HEK293 (cell line): ENCODE measurements around the gene IFNLR1.

Experiments used
- CTCF ChIA-PET: fragments of 350-600 bp; formaldehyde crosslinking; extraction: SDS; loops from one replicate; lab custom pipeline; 2021; ENCODE audit warnings: antibody characterized with exemption; lab: Yijun Ruan, JAX
- POLR2A ChIA-PET: fragments of 300-600 bp; formaldehyde crosslinking; extraction: SDS; loops from one replicate; lab custom pipeline; 2020; ENCODE audit warnings: antibody characterized with exemption, inconsistent platforms; lab: Yijun Ruan, JAX
- H3K27ac ChIP-seq: fragments of 200-500 bp; sonication (Bioruptor generic); 2 replicates; pipeline ENCODE4 v1.5.1; 2014; ENCODE audit warnings: low read depth, low read length, control low read depth, inconsistent platforms; ENCODE audit errors: extremely low read depth
- H3K36me3 ChIP-seq, 2 experiments: fragments of 200-500 bp in 1 of 2; sonication (Bioruptor generic) in 1 of 2; 1 replicate in 1 of 2; 2 replicates in 1 of 2; pipeline ENCODE4 v1.5.1; 2014 to 2017; ENCODE audit warnings: inconsistent platforms in 2 of 2, low read length in 2 of 2; ENCODE audit not compliant: control insufficient read depth in 2 of 2, insufficient read depth in 1 of 2
- H3K4me1 ChIP-seq: fragments of 200-500 bp; sonication (Bioruptor generic); 2 replicates; pipeline ENCODE4 v1.5.1; 2014; ENCODE audit warnings: mild to moderate bottlenecking, low read length, inconsistent platforms; ENCODE audit not compliant: control insufficient read depth, insufficient read depth
- H3K4me3 ChIP-seq: 2 replicates; pipeline ENCODE4 v1.5.1; 2011; ENCODE audit warnings: low read depth, mild to moderate bottlenecking, control low read depth, low read length, moderate library complexity
- H3K9me3 ChIP-seq: fragments of 200-500 bp; sonication (Bioruptor generic); 2 replicates; pipeline ENCODE4 v1.5.1; 2014; ENCODE audit warnings: low read depth, low read length, inconsistent platforms; ENCODE audit not compliant: control insufficient read depth, insufficient read depth
- BCL11A ChIP-seq: fragments of 450-650 bp; formaldehyde crosslinking; IDR thresholded peaks from 2 replicates; pipeline ENCODE4 v1.5.1; 2016; ENCODE audit warnings: low read depth, missing biosample characterization, missing genetic modification characterization
- BCL11B ChIP-seq: fragments of 450-650 bp; formaldehyde crosslinking; IDR thresholded peaks from 2 replicates; pipeline ENCODE4 v1.5.1; 2016; ENCODE audit warnings: low read depth, missing biosample characterization, missing genetic modification characterization
- FEZF1 ChIP-seq: fragments of 450-650 bp; formaldehyde crosslinking; IDR thresholded peaks from 2 replicates; pipeline ENCODE4 v1.5.1; 2016; ENCODE audit warnings: missing biosample characterization, missing genetic modification characterization
- GLIS2 ChIP-seq: fragments of 450-650 bp; formaldehyde crosslinking; IDR thresholded peaks from 2 replicates; pipeline ENCODE4 v1.5.1; 2016; ENCODE audit warnings: missing biosample characterization, missing genetic modification characterization
- IKZF3 ChIP-seq: fragments of 450-650 bp; IDR thresholded peaks from 2 replicates; pipeline ENCODE4 v1.5.0; 2018; ENCODE audit warnings: missing biosample characterization, mild to moderate bottlenecking, missing genetic modification characterization, moderate library complexity
- KLF1 ChIP-seq: fragments of 450-650 bp; formaldehyde crosslinking; IDR thresholded peaks from 2 replicates; pipeline ENCODE4 v1.5.1; 2016; ENCODE audit warnings: missing biosample characterization, missing genetic modification characterization
- KLF16 ChIP-seq: fragments of 450-650 bp; formaldehyde crosslinking; IDR thresholded peaks from 2 replicates; pipeline ENCODE4 v1.5.1; 2017; ENCODE audit warnings: missing biosample characterization, missing genetic modification characterization
- PRDM1 ChIP-seq: fragments of 450-650 bp; formaldehyde crosslinking; IDR thresholded peaks from 2 replicates; pipeline ENCODE4; 2016; ENCODE audit warnings: missing biosample characterization, missing genetic modification characterization
- TSHZ1 ChIP-seq: fragments of 450-650 bp; formaldehyde crosslinking; IDR thresholded peaks from 2 replicates; pipeline ENCODE4 v1.5.1; 2016; ENCODE audit warnings: missing biosample characterization, missing genetic modification characterization, borderline replicate concordance
- ZBTB11 ChIP-seq: fragments of 450-650 bp; formaldehyde crosslinking; conservative IDR thresholded peaks from 2 replicates; pipeline ENCODE4 v1.5.1; 2016; ENCODE audit warnings: low read depth, missing biosample characterization, missing genetic modification characterization
- ZBTB26 ChIP-seq: fragments of 450-650 bp; formaldehyde crosslinking; optimal IDR thresholded peaks from 2 replicates; pipeline ENCODE3; 2016; ENCODE audit warnings: missing biosample characterization, mild to moderate bottlenecking, missing genetic modification characterization
- ZBTB48 ChIP-seq: fragments of 450-650 bp; formaldehyde crosslinking; IDR thresholded peaks from 2 replicates; pipeline ENCODE4 v1.5.1; 2016; ENCODE audit warnings: missing biosample characterization, missing genetic modification characterization
- ZNF133 ChIP-seq: fragments of 450-650 bp; formaldehyde crosslinking; IDR thresholded peaks from 2 replicates; pipeline ENCODE4 v1.5.1; 2016; ENCODE audit warnings: missing biosample characterization, missing genetic modification characterization
- ZNF157 ChIP-seq: fragments of 450-650 bp; formaldehyde crosslinking; IDR thresholded peaks from 2 replicates; pipeline ENCODE4 v1.5.1; 2016; ENCODE audit warnings: missing biosample characterization, missing genetic modification characterization
- ZNF266 ChIP-seq: fragments of 450-650 bp; formaldehyde crosslinking; IDR thresholded peaks from 2 replicates; pipeline ENCODE4 v1.5.1; 2016; ENCODE audit warnings: missing biosample characterization, missing genetic modification characterization, low read depth
- ZNF366 ChIP-seq: fragments of 450-650 bp; formaldehyde crosslinking; conservative IDR thresholded peaks from 2 replicates; pipeline ENCODE4 v1.5.1; 2016; ENCODE audit warnings: missing biosample characterization, missing genetic modification characterization
- ZNF398 ChIP-seq: fragments of 450-650 bp; formaldehyde crosslinking; IDR thresholded peaks from 2 replicates; pipeline ENCODE4 v1.5.1; 2017; ENCODE audit warnings: missing biosample characterization, missing genetic modification characterization
- ZNF529 ChIP-seq: fragments of 450-650 bp; formaldehyde crosslinking; IDR thresholded peaks from 2 replicates; pipeline ENCODE4 v1.5.1; 2017; ENCODE audit warnings: missing genetic modification characterization, missing biosample characterization; ENCODE audit not compliant: insufficient replicate concordance
- ZNF600 ChIP-seq: fragments of 450-650 bp; formaldehyde crosslinking; IDR thresholded peaks from 2 replicates; pipeline ENCODE4 v1.5.1; 2016; ENCODE audit warnings: missing biosample characterization, missing genetic modification characterization
- ZSCAN30 ChIP-seq: fragments of 450-650 bp; IDR thresholded peaks from 2 replicates; pipeline ENCODE4 v1.5.1; 2018; ENCODE audit warnings: missing biosample characterization, mild to moderate bottlenecking, missing genetic modification characterization, moderate library complexity
- ZSCAN4 ChIP-seq: fragments of 450-650 bp; formaldehyde crosslinking; IDR thresholded peaks from 2 replicates; pipeline ENCODE4 v1.5.1; 2017; ENCODE audit warnings: missing biosample characterization, missing genetic modification characterization

IFNLR1 gene

GRCh38 chr1:24205345-24206082, 18.4 kb upstream of the IFNLR1 start (continued):
- no peak for TF ChIP-seq ZSCAN4 (tag by site-specific recombination)
- TF ChIP-seq ZBTB26, result no peak
- no peak for TF ChIP-seq ZBTB48 (tag by site-specific recombination)
- TF ChIP-seq ZNF529 (tag by site-specific recombination), result no peak
- TF ChIP-seq TSHZ1 (tag by site-specific recombination), result no peak
- TF ChIP-seq ZSCAN30 (tag by site-specific recombination), result no peak
- TF ChIP-seq IKZF3 (tag by site-specific recombination), result no peak
- no peak for TF ChIP-seq ZBTB11 (tag by site-specific recombination)
- TF ChIP-seq BCL11B (tag by site-specific recombination), result no peak

GRCh38 chr1:24204116-24204515, 17.0 kb upstream of the IFNLR1 start:
- no peaks in the 10 kb centered on the region for H3K4me1 ChIP-seq
- no peaks in the 10 kb centered on the region for H3K36me3 ChIP-seq
- H3K27ac ChIP-seq, result no peak overlapping the region
- ChIA-PET CTCF (interaction anchor here (0.5 to 11.6 kb wide), 5 partner anchors 47 to 432 kb away, joined by 3 to 611 read pairs (median 4); no protein-coding TSS in a partner anchor), POLR2A (no interaction called here)
- H3K9me3 ChIP-seq, result no peaks in the 10 kb centered on the region
- no peak overlapping the region for H3K4me3 ChIP-seq
- no peak for TF ChIP-seq ZNF398 (tag by site-specific recombination)
- no peak for TF ChIP-seq GLIS2 (tag by site-specific recombination)
- TF ChIP-seq ZNF157 (tag by site-specific recombination), result no peak
- no peak for TF ChIP-seq KLF16 (tag by site-specific recombination)
- TF ChIP-seq FEZF1 (tag by site-specific recombination), result no peak
- TF ChIP-seq ZNF366 (tag by site-specific recombination), result no peak
- no peak for TF ChIP-seq ZNF133
- TF ChIP-seq BCL11A (tag by site-specific recombination), result no peak
- TF ChIP-seq KLF1 (tag by site-specific recombination), result no peak
- TF ChIP-seq PRDM1, result no peak
- no peak for TF ChIP-seq ZNF600
- no peak for TF ChIP-seq ZNF266 (tag by site-specific recombination)
